HG03196 (cell line): ENCODE data around the gene FOXO3.
"Not testable (repeated sequence)": the region's sequence is repeated elsewhere in the genome, so short reads cannot be mapped to it uniquely, and the experiment has no call there.

Experiments
- ATAC-seq: cut with Tn5 transposase; IDR thresholded peaks from one replicate; pipeline ENCODE4 v1.9.1; 2021; ENCODE audit not compliant: unreplicated experiment

The FOXO3 gene

DNA sequence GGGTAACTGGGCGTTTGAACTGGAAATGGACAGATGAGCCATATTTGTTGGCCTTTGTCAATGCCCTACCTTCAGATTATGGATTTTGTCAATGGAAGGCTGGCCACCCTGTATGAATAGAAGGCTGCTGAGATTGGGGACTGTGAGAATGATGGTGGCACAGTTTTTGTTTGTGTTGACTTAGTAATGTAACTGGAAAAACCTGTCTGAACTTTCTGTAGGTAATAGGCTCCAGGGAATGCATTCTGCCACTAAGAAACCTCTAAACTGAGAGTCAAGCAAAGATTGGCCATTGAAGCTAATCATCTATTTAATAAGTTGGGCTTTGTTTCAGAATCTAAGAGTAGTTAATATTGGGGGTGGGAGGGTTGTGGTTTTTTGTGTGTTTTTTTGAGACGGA is 97.5 kb downstream of the FOXO3 start:
- no peak for ATAC-seq

DNA sequence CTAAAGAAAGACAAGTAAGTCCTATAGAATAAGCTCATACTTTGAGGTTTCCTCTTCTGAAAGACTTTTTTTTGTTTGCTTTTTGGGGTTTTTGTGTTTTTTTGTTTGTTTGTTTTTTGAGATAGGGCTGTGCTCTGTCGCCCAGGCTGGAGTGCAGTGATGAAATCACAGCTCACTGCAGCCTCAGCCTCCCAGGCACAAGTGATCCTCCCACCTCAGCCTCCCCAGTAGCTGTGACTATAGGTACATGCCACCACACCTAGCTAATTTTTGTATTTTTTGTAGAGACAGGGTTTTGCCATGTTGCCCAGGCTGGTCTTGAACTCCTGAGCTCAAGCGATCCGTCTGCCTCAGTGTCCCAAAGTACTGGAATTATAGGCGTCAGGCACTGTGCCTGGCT is 98.1 kb downstream of the FOXO3 start:
- ATAC-seq, result not testable (repeated sequence)

DNA sequence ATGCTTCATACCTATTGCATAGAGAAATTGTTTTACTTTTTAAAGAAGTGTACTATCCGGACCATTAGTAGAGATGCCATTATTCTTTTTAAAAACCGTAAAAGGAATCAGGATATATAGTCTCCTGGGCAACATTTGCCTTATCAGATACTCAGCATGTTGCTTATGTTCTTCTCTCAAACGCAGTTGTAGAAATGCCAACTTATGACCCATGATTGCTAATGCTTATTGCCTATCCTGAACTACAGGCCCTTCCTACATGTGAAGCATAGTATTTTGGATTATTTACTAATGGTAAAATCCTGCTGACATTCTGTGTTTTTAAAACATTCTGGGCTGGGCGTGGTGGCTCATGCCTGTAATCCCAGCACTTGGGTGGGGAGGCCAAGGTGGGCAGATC is 99.5 kb downstream of the FOXO3 start:
- no peak for ATAC-seq

DNA sequence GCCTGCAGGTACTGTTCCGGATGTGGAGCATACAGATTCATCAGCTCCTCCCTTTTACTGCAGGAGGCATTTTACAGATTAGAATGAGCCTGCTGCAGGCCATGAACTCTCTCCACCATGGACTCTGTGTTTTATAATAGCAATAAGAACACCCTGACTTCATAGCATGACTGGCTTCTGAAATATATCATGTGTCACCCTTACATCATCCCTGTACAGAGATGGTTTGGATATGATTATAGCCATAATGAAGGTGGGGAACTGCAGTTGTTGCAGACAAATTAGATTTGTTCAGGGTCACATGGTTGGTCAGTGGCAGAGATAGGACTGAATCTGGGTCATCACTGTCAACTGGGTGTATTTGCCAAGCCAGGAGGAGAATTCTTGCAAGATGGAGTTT is 100.7 kb downstream of the FOXO3 start:
- ATAC-seq, result no peak

DNA sequence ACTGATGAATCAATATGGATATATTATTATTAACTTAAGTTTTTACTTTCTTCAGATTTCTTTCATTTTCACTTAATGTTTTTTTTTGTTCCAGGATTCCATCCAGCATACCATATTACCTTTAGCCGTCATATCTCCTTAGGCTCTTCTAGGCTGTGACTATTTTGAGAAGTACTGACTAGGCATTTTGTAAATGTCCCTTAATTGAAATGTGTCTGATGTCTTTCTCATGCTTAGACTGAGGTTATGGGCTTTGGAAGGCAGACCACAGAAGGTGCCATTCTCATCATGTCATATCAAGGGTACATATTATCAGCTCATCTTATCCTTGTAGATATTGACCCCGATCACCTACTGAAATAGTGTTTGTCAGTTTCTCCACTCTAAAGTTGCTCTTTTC is 101.3 kb downstream of the FOXO3 start:
- ATAC-seq, result no peak

DNA sequence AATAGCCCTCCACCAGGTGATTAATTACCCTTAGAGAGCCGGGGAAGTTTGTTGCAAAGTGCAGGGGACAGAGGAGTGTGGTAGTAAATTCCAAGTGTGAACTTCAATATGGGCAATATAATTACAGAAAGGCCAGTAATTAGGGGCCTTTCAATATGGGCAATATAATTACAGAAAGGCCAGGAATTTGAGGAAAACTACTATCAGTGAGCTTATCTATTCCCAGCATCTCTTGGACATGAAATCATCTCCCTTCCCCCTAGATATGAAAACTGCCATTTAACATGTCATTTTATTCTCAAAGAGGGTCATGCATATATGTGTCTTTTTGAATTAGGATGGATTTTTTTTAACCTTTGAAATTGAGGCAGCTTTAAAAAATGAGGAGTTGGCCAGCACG is 102.0 kb downstream of the FOXO3 start:
- no peak for ATAC-seq

DNA sequence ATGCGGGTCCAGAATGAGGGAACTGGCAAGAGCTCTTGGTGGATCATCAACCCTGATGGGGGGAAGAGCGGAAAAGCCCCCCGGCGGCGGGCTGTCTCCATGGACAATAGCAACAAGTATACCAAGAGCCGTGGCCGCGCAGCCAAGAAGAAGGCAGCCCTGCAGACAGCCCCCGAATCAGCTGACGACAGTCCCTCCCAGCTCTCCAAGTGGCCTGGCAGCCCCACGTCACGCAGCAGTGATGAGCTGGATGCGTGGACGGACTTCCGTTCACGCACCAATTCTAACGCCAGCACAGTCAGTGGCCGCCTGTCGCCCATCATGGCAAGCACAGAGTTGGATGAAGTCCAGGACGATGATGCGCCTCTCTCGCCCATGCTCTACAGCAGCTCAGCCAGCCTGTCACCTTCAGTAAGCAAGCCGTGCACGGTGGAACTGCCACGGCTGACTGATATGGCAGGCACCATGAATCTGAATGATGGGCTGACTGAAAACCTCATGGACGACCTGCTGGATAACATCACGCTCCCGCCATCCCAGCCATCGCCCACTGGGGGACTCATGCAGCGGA is 102.9 kb downstream of the FOXO3 start:
- not testable (repeated sequence) for ATAC-seq

DNA sequence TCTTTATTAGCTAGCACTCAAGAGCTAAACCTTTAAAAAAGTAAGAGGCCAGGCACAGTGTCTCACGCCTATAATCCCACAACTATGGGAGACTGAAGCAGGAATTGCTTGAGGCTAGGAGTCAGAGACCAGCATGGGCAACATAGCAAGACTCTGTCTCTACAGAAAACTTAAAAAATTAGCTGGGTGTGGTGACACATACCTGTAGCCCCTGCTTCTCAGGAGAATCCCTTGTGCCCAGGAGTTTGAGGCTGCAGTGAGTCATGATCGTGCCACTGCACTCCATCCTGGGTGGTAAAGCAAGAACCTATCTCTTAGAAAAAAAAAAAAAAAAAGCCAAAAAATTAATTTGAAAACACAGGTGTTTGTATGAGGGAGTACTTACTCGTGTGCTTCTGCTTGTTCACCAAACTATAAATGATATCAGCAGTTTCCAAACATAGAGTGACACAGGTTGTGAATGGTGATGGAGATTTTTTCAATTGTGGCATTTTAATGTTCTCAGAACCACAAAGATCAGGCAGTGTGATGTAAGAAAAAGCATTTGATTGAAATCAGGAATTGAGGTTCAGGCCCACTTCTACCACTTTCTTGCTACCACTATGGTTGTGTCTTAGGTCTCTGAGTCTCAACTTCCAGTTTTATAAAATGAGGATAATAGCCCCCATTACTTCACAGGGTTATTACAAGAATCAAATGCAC is 104.9 kb downstream of the FOXO3 start:
- no peak for ATAC-seq

DNA sequence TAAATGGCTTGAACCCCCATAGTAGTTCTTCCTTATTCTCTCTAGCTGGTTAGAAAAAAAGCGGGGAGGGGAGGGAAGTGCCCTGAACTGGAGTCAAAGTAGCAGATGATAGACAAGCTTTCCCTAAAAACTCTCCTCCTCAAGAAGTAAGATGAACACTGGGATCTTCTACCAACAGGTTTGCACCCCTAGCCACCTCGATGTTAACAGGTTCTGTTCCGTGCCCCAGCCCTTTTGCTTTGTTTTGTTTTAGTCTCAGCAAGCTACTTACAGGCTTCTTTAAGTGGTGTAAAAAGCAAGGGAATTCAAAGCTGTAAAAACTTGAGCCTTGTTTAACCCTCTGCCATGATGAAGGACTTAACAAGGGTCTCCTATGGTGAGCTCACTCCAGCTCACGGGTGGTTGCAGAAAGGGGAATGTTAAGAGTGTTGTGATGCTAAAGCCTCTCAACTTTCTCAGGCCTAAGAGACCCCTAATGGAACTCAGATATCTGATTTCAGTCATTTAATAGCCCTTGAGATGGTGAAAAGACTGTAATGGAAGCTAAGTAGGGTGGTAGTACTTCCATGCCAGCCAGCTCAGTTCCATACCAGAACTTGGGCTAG is 106.0 kb downstream of the FOXO3 start:
- ATAC-seq, result no peak

DNA sequence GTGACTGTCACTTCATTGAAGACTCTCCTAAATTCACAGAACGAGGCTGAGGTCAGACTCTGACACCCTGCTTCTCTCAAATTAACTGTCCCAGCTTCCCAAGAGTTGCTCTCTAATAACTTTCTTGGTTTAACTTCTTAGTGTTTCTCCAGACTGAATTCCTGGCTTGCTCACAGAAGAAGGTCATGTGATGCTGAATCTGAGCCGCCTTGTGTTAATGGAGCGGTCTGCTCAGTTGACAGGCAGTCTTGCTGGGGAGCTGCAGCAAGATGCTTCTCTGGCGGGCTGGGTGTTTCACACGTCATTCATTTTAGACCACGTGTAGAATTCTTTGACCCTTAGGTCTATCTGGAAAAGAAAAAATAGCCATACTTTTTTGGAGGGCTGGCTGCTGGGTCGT is 107.3 kb downstream of the FOXO3 start:
- no peak for ATAC-seq

DNA sequence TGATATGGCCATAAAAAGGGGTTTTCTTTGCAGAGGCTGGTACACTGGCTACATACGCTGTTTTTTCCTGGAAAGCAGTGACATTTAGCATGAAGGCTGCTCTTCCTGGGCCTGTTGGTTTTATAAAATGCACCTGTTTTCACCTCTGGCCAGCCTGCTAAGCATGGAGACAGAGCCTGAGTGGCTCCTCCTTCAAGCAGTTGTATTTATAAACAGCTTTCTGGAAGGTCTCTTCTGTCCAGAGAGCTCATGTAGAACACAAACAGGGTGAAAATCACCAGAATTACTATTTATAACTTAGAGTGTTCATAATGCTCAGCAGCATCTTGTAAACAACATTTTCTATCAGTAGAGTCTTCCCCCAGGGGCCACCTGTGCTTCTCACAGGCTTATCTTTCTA is 109.0 kb downstream of the FOXO3 start:
- ATAC-seq, result no peak

DNA sequence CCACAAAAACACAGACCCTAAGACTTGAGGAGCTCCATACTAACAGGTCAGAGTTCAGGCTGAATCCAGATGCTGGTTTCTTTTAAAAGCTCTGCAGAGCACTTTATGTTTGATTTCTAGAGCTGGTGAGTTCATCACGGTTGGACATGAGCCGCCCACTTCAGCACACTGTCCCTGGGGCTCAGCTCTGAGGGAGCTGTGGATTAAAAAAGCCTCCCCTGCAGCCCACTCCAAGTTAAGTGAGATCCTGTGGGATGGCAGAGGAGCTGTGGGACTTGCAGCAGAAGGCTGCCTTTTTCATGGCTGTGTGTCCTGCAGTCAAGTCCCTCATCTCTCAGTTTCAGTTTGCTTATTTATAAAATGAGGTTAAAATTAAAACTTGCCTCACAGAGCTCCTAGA is 110.5 kb downstream of the FOXO3 start:
- no peak for ATAC-seq

DNA sequence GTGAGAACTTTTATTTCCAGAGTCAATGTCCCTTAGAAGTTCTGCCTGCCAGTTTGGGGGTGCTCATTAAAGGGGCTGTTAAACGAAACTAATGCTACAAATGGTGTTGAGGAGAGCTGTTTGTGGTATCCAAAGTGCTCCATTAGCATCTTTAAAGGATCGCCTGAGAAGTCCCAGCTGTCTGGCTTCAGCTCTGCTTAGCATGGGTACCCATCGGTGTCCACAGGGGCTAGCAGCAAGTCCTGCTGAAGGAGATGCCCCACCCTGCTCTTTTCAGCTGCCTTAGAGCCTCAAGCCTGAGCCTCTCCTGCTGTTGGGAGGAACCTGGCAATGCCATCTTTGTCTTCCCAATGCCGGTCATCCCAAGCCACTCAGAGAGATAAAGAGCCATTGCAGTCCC is 111.1 kb downstream of the FOXO3 start:
- ATAC-seq, result no peak

DNA sequence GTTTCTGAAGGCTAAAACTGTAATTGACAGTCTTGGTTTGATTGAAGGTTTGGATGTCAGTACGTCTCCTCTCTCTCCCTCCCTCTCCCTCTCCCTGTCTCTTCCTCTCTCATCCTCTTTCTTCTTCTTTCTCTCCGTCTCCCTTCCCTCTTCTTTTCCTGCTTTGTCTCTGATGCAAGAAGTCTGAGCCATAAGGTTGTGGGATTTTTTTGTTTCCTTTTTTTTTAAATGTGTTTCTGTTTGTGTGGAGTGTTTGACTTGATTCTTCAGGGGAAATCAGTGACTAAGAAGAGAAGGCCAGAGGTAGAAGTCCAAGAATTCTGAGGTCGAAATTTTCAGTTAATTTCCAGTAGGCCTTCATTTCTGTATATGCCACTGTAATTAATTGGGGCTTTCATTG is 111.9 kb downstream of the FOXO3 start:
- ATAC-seq, result no peak

DNA sequence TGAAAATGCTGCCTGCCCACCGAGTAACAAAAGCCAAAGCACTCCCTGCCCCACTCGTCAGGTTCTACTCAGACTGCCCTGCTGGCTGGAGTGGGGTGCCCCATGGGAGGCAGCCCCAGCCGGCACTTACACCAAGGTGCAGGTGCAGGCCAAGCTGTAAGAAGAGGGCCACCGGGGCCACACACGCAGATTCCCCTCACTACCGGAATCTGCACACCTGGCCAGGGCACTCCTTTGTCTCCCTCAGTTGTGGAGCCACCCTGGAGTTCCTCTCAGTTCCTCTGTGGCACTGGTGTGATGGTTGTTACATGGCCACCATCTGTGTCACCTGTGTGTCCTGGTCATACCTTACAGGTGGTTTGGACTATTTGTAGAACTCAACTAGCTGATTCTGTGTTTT is 112.4 kb downstream of the FOXO3 start:
- ATAC-seq, result no peak

DNA sequence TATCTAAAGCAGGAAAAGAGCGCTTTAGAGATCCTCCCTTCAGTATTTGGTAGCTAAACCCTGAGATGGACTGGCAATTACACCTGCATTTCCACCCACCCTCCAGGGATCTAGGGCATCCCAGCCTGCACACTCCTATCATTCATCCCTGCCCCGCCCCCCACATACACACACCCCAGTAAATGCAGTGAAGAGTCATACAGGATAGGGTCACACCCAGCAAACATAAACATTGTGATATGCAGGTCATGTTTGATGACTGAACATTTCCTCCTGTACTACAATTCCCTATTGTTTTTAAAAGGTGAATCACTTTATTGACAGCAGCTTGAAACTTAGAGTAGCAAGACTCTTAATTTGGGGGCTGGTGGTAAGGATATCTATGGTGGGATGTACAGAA is 112.9 kb downstream of the FOXO3 start:
- no peak for ATAC-seq

DNA sequence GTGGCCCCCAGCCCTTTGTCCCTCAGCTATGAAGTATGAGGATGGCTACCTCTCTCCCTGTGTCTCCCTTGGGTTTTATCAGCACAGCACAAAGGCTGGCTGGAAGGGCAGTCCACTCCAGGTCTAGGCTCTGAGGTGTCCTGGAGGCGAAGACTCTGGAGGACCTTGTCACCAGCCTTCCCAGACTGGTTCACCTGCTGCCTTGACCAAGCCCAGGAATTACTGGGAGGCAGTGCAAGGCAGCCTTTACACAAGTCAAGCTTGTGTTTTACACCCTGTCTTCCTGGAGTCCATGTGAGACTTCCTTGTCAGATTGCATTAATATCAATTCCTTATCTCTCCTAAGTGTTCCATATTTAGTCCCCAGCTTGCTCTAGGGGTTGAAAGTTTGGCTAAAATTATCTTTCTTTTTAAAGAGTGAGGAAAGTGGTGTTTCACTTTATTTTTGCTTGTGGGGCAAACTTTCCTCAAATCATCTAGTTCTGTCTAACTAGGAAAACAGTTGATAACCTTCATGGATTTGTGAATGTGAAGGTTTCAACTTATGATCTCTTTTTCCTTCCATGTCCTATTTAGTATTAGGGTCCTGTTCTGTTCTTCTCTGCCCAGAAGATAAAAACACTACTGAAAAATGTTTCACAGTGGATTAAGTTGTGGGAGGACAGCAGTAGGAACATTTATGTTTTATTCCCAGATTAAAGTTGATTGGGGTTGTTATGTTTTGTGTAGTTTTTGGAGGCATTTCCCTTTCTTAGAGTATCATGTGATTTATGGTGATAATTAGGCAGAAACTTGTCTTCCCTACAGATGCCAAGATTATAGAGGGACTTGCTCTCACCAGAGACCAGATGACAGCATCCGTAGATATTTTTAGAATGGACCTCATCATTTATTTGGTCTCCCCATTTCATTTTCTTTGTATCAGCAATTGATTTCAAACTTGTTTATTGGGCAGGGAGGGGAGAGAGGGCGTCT is 114.8 kb downstream of the FOXO3 start:
- no peak for ATAC-seq

DNA sequence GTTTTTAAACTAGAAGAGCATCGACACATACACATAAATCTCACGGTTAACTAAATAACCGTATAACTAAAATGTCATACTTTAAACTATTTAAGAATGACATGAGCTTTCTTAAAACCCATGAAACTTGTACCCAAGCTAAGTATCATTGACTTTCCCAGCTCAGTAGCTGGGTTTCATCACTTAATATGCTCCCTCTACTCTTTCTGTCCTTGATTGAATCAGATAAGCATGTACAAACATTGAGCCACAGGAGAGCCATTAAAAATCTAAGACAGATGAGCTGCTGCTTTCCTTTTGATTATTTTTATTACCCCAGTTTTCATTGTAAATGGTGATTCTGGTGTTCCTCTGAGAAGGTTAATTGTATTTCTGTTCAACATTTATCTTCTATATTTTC is 115.8 kb downstream of the FOXO3 start:
- ATAC-seq, result no peak

DNA sequence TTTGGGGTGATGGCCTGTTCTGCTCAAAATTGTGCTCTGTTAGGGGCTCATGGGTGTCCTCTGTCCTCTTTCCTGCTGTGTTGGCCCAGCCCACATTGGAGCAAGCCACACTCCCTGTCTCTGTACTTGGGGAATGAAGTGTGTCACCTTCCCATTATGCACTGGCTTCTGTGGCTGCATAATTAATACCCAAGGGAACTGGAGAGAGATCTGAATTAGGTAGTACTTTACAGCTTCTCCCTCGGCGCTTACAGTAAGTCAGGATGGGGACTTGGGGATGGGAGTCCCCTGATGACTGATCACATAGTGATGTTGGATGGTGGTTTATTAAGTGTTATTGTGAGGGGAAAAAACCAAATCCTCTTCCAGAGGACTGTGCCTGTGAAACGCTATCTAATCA is 116.6 kb downstream of the FOXO3 start:
- no peak for ATAC-seq

DNA sequence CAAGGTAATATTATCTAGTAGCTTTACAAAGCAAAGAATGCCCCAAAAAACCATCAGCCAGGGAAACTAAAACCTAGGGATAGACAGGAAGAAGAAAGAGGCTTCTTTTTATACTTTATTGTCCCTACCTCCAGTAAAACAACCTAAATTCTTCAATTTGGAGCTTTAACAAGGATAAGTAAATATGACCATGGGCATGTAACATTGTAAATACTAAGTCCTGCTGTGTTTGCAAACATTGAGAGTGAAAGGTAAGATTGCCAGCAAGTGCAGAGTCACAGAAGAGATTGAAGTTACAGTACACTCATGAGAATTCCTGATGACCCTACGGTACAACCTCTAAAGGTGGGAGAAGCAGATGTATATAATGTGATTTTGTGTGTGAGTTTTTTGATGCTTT is 117.2 kb downstream of the FOXO3 start:
- ATAC-seq, result no peak

DNA sequence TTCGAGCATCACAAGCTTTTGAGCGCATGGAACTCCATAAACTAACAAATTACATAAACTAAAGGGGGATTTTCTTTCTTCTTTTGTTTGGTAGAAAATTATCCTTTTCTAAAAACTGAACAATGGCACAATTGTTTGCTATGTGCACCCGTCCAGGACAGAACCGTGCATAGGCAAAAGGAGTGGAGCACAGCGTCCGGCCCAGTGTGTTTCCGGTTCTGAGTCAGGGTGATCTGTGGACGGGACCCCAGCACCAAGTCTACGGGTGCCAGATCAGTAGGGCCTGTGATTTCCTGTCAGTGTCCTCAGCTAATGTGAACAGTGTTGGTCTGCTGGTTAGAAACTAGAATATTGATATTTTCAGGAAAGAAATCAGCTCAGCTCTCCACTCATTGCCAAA is 119.6 kb downstream of the FOXO3 start:
- not testable (repeated sequence) for ATAC-seq

DNA sequence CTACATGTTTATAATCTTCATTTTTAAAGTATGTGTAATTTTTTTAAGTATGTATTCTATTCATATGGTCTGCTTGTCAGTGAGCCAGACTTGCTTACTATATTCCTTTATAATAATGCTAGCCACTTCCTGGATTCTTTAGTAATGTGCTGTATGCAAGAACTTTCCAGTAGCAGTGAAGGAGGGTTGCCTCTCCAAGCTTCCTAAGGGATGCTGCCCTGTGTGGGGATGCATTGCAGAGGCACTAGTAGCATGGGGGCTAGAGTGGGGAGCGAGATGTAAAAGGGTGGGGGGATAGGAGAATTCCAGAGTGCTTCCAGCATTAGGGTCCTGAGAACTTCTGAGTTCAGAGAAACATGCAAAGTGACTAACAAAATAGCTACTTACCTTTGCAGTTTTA is 121.0 kb downstream of the FOXO3 start:
- ATAC-seq, result not testable (repeated sequence)
